HepG2 (cell line): ENCODE measurements around the gene PEAK3. TPM values are rescaled to one million over a fixed set of nuclear protein-coding genes. Genes with fewer than 3 reads are reported as not detected.
A peak's percentile ranks its signal among the peaks of the same experiment; 100 is the strongest.

Source experiments
- GATAD1 ChIP-seq: IDR thresholded peaks from 2 replicates; pipeline ENCODE4 v1.6.1; 2016; ENCODE audit warnings: missing genetic modification reagents, missing compliant biosample characterization
- GZF1 ChIP-seq: sonication (generic); formaldehyde crosslinking; IDR thresholded peaks from 2 replicates; pipeline ENCODE4 v1.5.1; 2020; ENCODE audit warnings: mild to moderate bottlenecking, missing genetic modification reagents
- RFX5 ChIP-seq: IDR thresholded peaks from 2 replicates; pipeline ENCODE4 v1.6.1; 2011; ENCODE audit warnings: low read depth, low read length, improper control_type of control experiment
- SRY ChIP-seq: sonication (generic); formaldehyde crosslinking; IDR thresholded peaks from 2 replicates; pipeline ENCODE4 v1.8.0; 2022; ENCODE audit warnings: mild to moderate bottlenecking, missing genetic modification reagents
- ZNF777 ChIP-seq: sonication (generic); formaldehyde crosslinking; IDR thresholded peaks from 2 replicates; pipeline ENCODE4 v1.4.0; 2020; ENCODE audit warnings: missing genetic modification reagents
- ZNF83 ChIP-seq: sonication (generic); formaldehyde crosslinking; IDR thresholded peaks from 2 replicates; pipeline ENCODE4 v1.4.0; 2020; ENCODE audit warnings: missing genetic modification reagents, mild to moderate bottlenecking, borderline replicate concordance
- ZSCAN9 ChIP-seq: IDR thresholded peaks from 2 replicates; pipeline ENCODE4 v1.6.1; 2016; ENCODE audit warnings: borderline replicate concordance
- polyA plus RNA-seq, 8 experiments: library from polyadenylated mRNA; depleted of rRNA in 3 of 8; stranded (reverse) in 7 of 8; unstranded in 1 of 8; fragments of >200 nt; fragmentation: Illumina TruSeq in 4 of 8; extraction: Trizol in 4 of 8; gene quantifications; 2 replicates each; pipeline versions ENCODE4 v1.2.1 to v1.2.3, GENCODE V29; 2011 to 2016; ENCODE audit warnings: low read depth in 4 of 8, missing spikeins in 1 of 8, mixed read lengths in 1 of 8; ENCODE audit not compliant: insufficient read depth in 1 of 8
- total RNA-seq, 5 experiments: library from RNA; depleted of rRNA; stranded (reverse); fragments of >200 nt; fragmentation: Illumina TruSeq; extraction: Trizol; gene quantifications; 2 replicates each; pipeline ENCODE4 v1.2.3, GENCODE V29; 2016; ENCODE audit warnings: low read depth in 1 of 5
- TF ChIP-seq, protein P1 (sequence below): sonication (generic); formaldehyde crosslinking; IDR thresholded peaks from 2 replicates; pipeline ENCODE4 v1.4.0; 2020; ENCODE audit warnings: missing genetic modification reagents
- TF ChIP-seq, protein P2 (sequence below): sonication (generic); formaldehyde crosslinking; IDR thresholded peaks from 2 replicates; pipeline ENCODE4 v1.5.1; 2020; ENCODE audit warnings: mild to moderate bottlenecking, moderate library complexity, missing genetic modification reagents
- TF ChIP-seq, protein P3 (sequence below): sonication (generic); formaldehyde crosslinking; IDR thresholded peaks from 2 replicates; pipeline ENCODE4 v1.4.0; 2020; ENCODE audit warnings: missing genetic modification reagents, mild to moderate bottlenecking, borderline replicate concordance
- TF ChIP-seq, protein P4 (sequence below): sonication (generic); formaldehyde crosslinking; IDR thresholded peaks from 2 replicates; pipeline ENCODE4 v1.8.1; 2023; ENCODE audit warnings: mild to moderate bottlenecking, moderate library complexity, missing genetic modification reagents
- TF ChIP-seq, protein P5 (sequence below): IDR thresholded peaks from 2 replicates; pipeline ENCODE4 v1.6.1; 2016

Gene PEAK3
- total and polyA plus RNA-seq, 2 of the 13 experiments (the other 11 are each of a cell fraction or from before 2014, with no cell fraction given), result not detected

DNA sequence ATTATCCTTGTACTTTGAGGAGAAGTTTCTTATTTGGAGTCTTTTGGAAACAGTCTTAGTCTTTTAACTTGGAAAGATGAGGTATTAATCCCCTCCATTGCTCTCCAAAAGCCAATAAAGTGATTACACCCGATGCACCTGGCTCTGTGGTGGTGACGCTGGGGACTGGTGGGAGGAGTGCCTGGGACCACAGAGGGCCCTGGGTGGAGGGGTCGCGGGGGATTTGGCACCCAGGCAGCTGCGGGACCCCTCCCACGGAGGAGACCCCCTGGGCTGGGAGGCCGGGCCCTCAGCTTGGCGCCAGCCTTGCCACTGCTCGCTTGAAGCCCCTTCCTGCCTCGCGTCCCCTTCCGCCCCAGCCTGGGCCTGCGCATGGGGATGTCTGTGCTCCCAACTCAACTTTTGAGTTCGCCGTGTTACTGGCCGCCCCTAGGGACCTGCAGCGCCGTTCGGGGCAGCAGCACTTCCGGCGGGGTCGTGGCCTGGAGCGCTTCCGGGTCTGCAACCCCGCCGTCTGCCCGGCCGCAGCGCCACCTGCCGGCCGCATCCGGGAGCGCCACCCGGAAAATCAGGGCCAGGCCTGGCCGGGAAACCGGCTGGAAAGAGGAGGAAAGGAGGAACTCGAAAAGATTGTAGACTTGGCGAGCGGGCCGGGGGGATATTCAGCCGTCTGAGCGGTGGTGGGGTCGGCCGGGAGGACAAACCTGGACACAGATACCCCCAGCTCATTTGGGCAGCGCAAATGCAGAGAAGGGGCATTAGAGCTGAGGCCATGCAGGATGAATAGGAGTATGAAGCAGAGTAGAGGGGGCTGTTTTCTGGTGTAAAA is 8.4 kb downstream of the PEAK3 start (continued):
- TF ChIP-seq, protein P1, sequence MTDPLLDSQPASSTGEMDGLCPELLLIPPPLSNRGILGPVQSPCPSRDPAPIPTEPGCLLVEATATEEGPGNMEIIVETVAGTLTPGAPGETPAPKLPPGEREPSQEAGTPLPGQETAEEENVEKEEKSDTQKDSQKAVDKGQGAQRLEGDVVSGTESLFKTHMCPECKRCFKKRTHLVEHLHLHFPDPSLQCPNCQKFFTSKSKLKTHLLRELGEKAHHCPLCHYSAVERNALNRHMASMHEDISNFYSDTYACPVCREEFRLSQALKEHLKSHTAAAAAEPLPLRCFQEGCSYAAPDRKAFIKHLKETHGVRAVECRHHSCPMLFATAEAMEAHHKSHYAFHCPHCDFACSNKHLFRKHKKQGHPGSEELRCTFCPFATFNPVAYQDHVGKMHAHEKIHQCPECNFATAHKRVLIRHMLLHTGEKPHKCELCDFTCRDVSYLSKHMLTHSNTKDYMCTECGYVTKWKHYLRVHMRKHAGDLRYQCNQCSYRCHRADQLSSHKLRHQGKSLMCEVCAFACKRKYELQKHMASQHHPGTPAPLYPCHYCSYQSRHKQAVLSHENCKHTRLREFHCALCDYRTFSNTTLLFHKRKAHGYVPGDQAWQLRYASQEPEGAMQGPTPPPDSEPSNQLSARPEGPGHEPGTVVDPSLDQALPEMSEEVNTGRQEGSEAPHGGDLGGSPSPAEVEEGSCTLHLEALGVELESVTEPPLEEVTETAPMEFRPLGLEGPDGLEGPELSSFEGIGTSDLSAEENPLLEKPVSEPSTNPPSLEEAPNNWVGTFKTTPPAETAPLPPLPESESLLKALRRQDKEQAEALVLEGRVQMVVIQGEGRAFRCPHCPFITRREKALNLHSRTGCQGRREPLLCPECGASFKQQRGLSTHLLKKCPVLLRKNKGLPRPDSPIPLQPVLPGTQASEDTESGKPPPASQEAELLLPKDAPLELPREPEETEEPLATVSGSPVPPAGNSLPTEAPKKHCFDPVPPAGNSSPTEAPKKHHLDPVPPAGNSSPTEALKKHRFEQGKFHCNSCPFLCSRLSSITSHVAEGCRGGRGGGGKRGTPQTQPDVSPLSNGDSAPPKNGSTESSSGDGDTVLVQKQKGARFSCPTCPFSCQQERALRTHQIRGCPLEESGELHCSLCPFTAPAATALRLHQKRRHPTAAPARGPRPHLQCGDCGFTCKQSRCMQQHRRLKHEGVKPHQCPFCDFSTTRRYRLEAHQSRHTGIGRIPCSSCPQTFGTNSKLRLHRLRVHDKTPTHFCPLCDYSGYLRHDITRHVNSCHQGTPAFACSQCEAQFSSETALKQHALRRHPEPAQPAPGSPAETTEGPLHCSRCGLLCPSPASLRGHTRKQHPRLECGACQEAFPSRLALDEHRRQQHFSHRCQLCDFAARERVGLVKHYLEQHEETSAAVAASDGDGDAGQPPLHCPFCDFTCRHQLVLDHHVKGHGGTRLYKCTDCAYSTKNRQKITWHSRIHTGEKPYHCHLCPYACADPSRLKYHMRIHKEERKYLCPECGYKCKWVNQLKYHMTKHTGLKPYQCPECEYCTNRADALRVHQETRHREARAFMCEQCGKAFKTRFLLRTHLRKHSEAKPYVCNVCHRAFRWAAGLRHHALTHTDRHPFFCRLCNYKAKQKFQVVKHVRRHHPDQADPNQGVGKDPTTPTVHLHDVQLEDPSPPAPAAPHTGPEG (CRISPR knock-in tag), result no peak
- TF ChIP-seq, protein P2, sequence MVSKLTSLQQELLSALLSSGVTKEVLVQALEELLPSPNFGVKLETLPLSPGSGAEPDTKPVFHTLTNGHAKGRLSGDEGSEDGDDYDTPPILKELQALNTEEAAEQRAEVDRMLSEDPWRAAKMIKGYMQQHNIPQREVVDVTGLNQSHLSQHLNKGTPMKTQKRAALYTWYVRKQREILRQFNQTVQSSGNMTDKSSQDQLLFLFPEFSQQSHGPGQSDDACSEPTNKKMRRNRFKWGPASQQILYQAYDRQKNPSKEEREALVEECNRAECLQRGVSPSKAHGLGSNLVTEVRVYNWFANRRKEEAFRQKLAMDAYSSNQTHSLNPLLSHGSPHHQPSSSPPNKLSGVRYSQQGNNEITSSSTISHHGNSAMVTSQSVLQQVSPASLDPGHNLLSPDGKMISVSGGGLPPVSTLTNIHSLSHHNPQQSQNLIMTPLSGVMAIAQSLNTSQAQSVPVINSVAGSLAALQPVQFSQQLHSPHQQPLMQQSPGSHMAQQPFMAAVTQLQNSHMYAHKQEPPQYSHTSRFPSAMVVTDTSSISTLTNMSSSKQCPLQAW (CRISPR knock-in tag), result no peak; the same call in none of the 2 replicates
- TF ChIP-seq ZNF777 (CRISPR knock-in tag) (no peak), ZNF83 (CRISPR knock-in tag) (0 out of 2 replicates have a peak, but pooled peaks have one; percentile 48), ZSCAN9 (CRISPR knock-in tag) (peak; percentile 79), GATAD1 (CRISPR knock-in tag) (peak; percentile 83), RFX5 (0 out of 2 replicates have a peak, but pooled peaks have one; percentile 14), SRY (CRISPR knock-in tag) (no peak), GZF1 (no peak)
- TF ChIP-seq, protein P3, sequence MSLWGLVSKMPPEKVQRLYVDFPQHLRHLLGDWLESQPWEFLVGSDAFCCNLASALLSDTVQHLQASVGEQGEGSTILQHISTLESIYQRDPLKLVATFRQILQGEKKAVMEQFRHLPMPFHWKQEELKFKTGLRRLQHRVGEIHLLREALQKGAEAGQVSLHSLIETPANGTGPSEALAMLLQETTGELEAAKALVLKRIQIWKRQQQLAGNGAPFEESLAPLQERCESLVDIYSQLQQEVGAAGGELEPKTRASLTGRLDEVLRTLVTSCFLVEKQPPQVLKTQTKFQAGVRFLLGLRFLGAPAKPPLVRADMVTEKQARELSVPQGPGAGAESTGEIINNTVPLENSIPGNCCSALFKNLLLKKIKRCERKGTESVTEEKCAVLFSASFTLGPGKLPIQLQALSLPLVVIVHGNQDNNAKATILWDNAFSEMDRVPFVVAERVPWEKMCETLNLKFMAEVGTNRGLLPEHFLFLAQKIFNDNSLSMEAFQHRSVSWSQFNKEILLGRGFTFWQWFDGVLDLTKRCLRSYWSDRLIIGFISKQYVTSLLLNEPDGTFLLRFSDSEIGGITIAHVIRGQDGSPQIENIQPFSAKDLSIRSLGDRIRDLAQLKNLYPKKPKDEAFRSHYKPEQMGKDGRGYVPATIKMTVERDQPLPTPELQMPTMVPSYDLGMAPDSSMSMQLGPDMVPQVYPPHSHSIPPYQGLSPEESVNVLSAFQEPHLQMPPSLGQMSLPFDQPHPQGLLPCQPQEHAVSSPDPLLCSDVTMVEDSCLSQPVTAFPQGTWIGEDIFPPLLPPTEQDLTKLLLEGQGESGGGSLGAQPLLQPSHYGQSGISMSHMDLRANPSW (CRISPR knock-in tag), result no peak
- TF ChIP-seq, protein P4, sequence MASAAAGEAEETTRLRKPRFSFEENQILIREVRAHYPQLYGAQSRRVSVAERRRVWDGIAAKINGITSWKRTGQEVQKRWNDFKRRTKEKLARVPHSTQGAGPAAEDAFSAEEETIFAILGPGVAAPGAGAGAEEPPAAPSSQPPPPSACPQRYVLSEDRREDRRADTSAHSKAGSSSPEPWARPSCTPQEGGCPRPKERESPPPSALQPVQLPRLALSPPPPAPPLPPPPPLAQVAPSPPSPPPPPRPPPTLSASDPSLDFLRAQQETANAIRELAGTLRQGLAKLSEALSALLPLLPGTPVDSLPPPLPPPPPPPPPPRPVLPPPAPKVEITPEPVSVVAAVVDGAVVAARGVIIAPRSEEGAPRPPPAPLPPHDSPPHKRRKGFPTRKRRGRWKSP (CRISPR knock-in tag), result no peak; the same call in 1 of the 2 replicates
- TF ChIP-seq, protein P5, sequence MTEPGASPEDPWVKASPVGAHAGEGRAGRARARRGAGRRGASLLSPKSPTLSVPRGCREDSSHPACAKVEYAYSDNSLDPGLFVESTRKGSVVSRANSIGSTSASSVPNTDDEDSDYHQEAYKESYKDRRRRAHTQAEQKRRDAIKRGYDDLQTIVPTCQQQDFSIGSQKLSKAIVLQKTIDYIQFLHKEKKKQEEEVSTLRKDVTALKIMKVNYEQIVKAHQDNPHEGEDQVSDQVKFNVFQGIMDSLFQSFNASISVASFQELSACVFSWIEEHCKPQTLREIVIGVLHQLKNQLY (CRISPR knock-in tag), result no peak; the same call in 1 of the 2 replicates
